PC-3 (cell line): ENCODE results near the gene AFDN. TPM values are rescaled to one million over a fixed set of nuclear protein-coding genes. Genes with fewer than 3 reads are reported as not detected.

Source experiments
- ATAC-seq: fragments of 200-7000 bp; cut with Tn5 transposase; 2 replicates; pipeline ENCODE4 v1.9.1; 2020; ENCODE audit warnings: mild to moderate bottlenecking, moderate library complexity
- BruUV-seq: library from RNA; stranded (reverse); fragments of 400-500 nt; replicated peaks from 2 replicates; lab custom pipeline; 2021; lab: Mats Ljungman, UMichigan
- CTCF ChIA-PET: fragments of 300-600 bp; sonication (Branson Sonifier 250); formaldehyde crosslinking; loops from one replicate; lab custom pipeline; 2022; ENCODE audit warnings: antibody characterized with exemption; lab: Charles Lee
- POLR2A ChIA-PET: fragments of 300-600 bp; sonication (Branson Sonifier 250); formaldehyde crosslinking; loops from one replicate; lab custom pipeline; 2022; ENCODE audit warnings: antibody characterized with exemption; ENCODE audit not compliant: unreplicated experiment; lab: Charles Lee
- DNase-seq: peaks from one replicate; pipeline ENCODE4 v3.0.0-alpha.2; 2015
- H2AFZ ChIP-seq: fragments of 300-600 bp; sonication (generic); 2 replicates; pipeline ENCODE4 v1.6.0; 2016; ENCODE audit warnings: antibody characterized with exemption, low read length
- H3F3A ChIP-seq: fragments of 300-600 bp; sonication (generic); one replicate; pipeline ENCODE4 v1.6.0; 2017; ENCODE audit warnings: antibody characterized with exemption, low read length, control low read depth, mild to moderate bottlenecking; ENCODE audit not compliant: unreplicated experiment
- H3K27ac ChIP-seq: fragments of 300-600 bp; sonication (generic); 2 replicates; pipeline ENCODE4 v1.5.1; 2016; ENCODE audit warnings: mild to moderate bottlenecking, low read length
- H3K27me3 ChIP-seq: fragments of 300-600 bp; sonication (generic); 2 replicates; pipeline ENCODE4 v1.6.1; 2016; ENCODE audit warnings: low read length, mixed read lengths
- H3K36me3 ChIP-seq: fragments of 300-600 bp; sonication (generic); 2 replicates; pipeline ENCODE4 v1.6.1; 2016; ENCODE audit warnings: low read depth, mixed run types, low read length, mixed read lengths
- H3K4me1 ChIP-seq: fragments of 300-600 bp; sonication (generic); 2 replicates; pipeline ENCODE4 v1.5.1; 2016; ENCODE audit warnings: low read length; ENCODE audit not compliant: insufficient read depth
- H3K4me2 ChIP-seq: fragments of 300-600 bp; sonication (generic); 2 replicates; pipeline ENCODE4 v1.6.0; 2016; ENCODE audit warnings: low read length
- H3K4me3 ChIP-seq: fragments of 300-600 bp; sonication (generic); 2 replicates; pipeline ENCODE4 v1.5.1; 2016; ENCODE audit warnings: mild to moderate bottlenecking, low read length, mixed read lengths
- H3K79me2 ChIP-seq: fragments of 300-600 bp; sonication (generic); 2 replicates; pipeline ENCODE4 v1.6.1; 2017; ENCODE audit warnings: low read length, mixed read lengths
- H3K9ac ChIP-seq: fragments of 300-600 bp; sonication (generic); 2 replicates; pipeline ENCODE4 v1.6.0; 2016; ENCODE audit warnings: mild to moderate bottlenecking, low read length
- H3K9me2 ChIP-seq: fragments of 300-600 bp; sonication (generic); replicated peaks from 2 replicates; pipeline ENCODE4 v1.6.1; 2016; ENCODE audit warnings: mixed run types, low read length, mixed read lengths
- H3K9me3 ChIP-seq: fragments of 300-600 bp; sonication (generic); 2 replicates; pipeline ENCODE4 v1.6.1; 2016; ENCODE audit warnings: low read length, mixed read lengths
- H4K20me1 ChIP-seq: fragments of 300-600 bp; sonication (generic); 2 replicates; pipeline ENCODE4 v1.6.1; 2016; ENCODE audit warnings: low read length, mixed read lengths
- EZH2 ChIP-seq: fragments of 300-600 bp; sonication (generic); IDR thresholded peaks from one replicate; pipeline ENCODE4 v1.6.1; 2017; ENCODE audit warnings: antibody characterized with exemption, mild to moderate bottlenecking, low read length; ENCODE audit not compliant: unreplicated experiment
- EZH2phosphoT487 ChIP-seq: fragments of 300-600 bp; sonication (generic); IDR thresholded peaks from 2 replicates; pipeline ENCODE4 v1.6.1; 2018; ENCODE audit warnings: mild to moderate bottlenecking, antibody characterized with exemption, low read length, borderline replicate concordance
- intact Hi-C: fragments of 100-400 bp; cut with micrococcal nuclease; formaldehyde crosslinking; loops from 2 replicates; pipeline ENCODE4 v1.9.0; 2023
- total RNA-seq: library from RNA; depleted of rRNA; stranded (reverse); fragments of >200 nt; gene quantifications from 2 replicates; pipeline ENCODE4 v1.2.3, GENCODE V29; 2014
- TF ChIP-seq, protein P1 (sequence below): fragments of 300-600 bp; sonication (generic); conservative IDR thresholded peaks from 2 replicates; pipeline ENCODE4 v1.5.1; 2017; ENCODE audit warnings: antibody characterized with exemption, low read depth, mild to moderate bottlenecking, low read length

AFDN gene
- total RNA-seq, 1 experiment from 2014 or later, result 37.1 TPM

DNA sequence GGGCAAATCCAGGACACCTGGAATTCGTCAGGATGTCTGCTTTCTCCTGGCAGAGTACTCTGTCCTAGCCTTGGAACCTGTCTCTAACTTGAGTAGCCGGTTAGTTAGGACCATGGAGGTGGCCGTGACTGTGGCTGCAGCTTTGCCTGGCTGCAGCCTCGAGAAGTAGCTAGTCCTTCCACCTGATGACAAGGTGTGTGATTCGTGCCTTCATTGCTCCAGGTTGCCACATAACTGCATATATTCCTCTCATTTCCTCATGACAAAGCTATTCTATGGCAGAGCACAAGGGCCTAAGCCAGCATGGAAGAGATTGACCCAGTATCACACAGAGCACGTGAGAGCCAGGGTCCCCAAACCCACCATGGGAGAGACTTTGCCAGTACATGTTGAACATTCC, 130.9 kb downstream of the AFDN start:
- no peaks in the 10 kb centered on the region for H3K36me3 ChIP-seq
- no peak overlapping the region for H3K4me3 ChIP-seq
- ATAC-seq, result no peak
- POLR2A ChIA-PET, result no interaction called here
- no peak overlapping the region for H3K27ac ChIP-seq
- no peak for DNase-seq
- no TSS peak for BruUV-seq
- H4K20me1 ChIP-seq, result no peaks in the 10 kb centered on the region
- no peaks in the 10 kb centered on the region for H3K27me3 ChIP-seq
- no peaks in the 10 kb centered on the region for H3K9me3 ChIP-seq
- no peak overlapping the region for H3K9ac ChIP-seq
- CTCF ChIA-PET, result no interaction called here
- no peak overlapping the region for H2AFZ ChIP-seq
- no peaks in the 10 kb centered on the region for H3K9me2 ChIP-seq
- peak overlapping the region; percentile 60; the same call in 1 of the 2 replicates for H3K4me2 ChIP-seq
- peaks cover 16% of the 10 kb centered on the region for H3K4me1 ChIP-seq
- H3K79me2 ChIP-seq, result peaks cover 10% of the 10 kb centered on the region; the same call in 1 of the 2 replicates
- intact Hi-C loops, result no loop called here
- H3F3A ChIP-seq, result no peaks in the 10 kb centered on the region
- TF ChIP-seq EZH2phosphoT487 (no peak), EZH2 (no peak)
- TF ChIP-seq, protein P1, sequence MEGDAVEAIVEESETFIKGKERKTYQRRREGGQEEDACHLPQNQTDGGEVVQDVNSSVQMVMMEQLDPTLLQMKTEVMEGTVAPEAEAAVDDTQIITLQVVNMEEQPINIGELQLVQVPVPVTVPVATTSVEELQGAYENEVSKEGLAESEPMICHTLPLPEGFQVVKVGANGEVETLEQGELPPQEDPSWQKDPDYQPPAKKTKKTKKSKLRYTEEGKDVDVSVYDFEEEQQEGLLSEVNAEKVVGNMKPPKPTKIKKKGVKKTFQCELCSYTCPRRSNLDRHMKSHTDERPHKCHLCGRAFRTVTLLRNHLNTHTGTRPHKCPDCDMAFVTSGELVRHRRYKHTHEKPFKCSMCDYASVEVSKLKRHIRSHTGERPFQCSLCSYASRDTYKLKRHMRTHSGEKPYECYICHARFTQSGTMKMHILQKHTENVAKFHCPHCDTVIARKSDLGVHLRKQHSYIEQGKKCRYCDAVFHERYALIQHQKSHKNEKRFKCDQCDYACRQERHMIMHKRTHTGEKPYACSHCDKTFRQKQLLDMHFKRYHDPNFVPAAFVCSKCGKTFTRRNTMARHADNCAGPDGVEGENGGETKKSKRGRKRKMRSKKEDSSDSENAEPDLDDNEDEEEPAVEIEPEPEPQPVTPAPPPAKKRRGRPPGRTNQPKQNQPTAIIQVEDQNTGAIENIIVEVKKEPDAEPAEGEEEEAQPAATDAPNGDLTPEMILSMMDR, result no peak

DNA sequence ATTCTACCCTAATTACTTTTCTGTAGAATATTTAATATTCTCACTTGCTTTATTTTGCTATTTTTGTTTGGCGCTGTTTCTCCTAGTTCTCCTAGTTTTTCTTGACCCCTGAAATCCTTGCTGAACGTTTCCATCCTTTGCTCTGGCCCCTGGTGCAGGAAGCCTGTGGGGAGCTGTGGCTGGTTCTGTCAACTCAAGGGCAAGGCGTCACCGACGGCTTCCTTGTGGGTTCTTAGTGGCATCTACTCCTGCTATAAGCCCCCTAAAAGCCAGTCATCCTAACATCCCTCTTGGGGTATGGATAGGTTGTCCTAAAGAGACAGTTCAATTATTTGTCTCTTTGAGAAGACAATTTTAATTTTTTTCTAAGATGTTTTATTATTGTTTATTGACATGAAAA, 133.9 kb downstream of the AFDN start:
- CTCF ChIA-PET, result no interaction called here
- TF ChIP-seq, protein P1, result no peak
- TF ChIP-seq EZH2phosphoT487, result no peak
- no peak for TF ChIP-seq EZH2
- no peaks in the 10 kb centered on the region for H3F3A ChIP-seq
- no TSS peak for BruUV-seq
- H3K4me2 ChIP-seq, result no peak overlapping the region
- DNase-seq (no peak), ATAC-seq (no peak)
- POLR2A ChIA-PET, result no interaction called here
- H3K36me3 ChIP-seq, result no peaks in the 10 kb centered on the region
- H3K79me2 ChIP-seq, result peaks cover 10% of the 10 kb centered on the region; the same call in 1 of the 2 replicates
- H3K27me3 ChIP-seq, result no peaks in the 10 kb centered on the region
- H3K4me3 ChIP-seq, result no peak overlapping the region
- intact Hi-C loops, result no loop called here
- H2AFZ ChIP-seq, result no peak overlapping the region
- no peaks in the 10 kb centered on the region for H4K20me1 ChIP-seq
- no peaks in the 10 kb centered on the region for H3K9me2 ChIP-seq
- H3K9ac ChIP-seq, result no peak overlapping the region
- H3K9me3 ChIP-seq, result no peaks in the 10 kb centered on the region
- peaks cover 16% of the 10 kb centered on the region for H3K4me1 ChIP-seq
- H3K27ac ChIP-seq, result no peak overlapping the region

DNA sequence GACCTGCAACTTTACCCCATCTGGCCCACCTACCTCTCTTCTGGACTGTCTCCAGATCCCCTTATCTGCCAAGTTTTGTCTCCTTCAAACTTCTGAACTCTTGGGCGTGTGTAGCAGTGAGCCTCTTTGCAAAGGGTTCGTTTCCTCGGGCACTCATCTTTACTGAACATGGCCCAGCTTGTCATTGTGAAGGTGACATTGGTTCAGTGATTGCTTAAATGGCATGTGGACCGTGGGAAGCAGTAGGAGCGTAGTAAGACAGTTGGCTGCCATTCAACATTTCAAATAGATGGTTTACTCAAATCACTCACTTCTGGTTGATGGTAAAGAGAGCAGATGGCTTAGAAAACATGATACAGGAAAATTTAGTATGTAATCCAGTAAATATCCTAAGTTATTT, 136.0 kb downstream of the AFDN start:
- Histone ChIP-seq H3K36me3 (no peaks in the 10 kb centered on the region), H3K27ac (no peak overlapping the region), H3K27me3 (no peaks in the 10 kb centered on the region), H3K4me1 (peaks cover 2% of the 10 kb centered on the region), H3K9me2 (no peaks in the 10 kb centered on the region), H3F3A (no peaks in the 10 kb centered on the region), H3K9ac (no peak overlapping the region), H4K20me1 (no peaks in the 10 kb centered on the region), H3K4me2 (no peak overlapping the region), H3K4me3 (no peak overlapping the region), H3K9me3 (no peaks in the 10 kb centered on the region), H3K79me2 (peaks cover 1% of the 10 kb centered on the region; the same call in 1 of the 2 replicates), H2AFZ (no peak overlapping the region)
- intact Hi-C loops, result no loop called here
- no peak for TF ChIP-seq EZH2
- no peak for TF ChIP-seq EZH2phosphoT487
- TF ChIP-seq, protein P1, result no peak
- POLR2A ChIA-PET, result no interaction called here
- CTCF ChIA-PET, result no interaction called here
- BruUV-seq, result no TSS peak
- DNase-seq (no peak), ATAC-seq (no peak)
